ENCODE results near the gene REEP5. TPM values are rescaled to one million over a fixed set of nuclear protein-coding genes. Genes with fewer than 3 reads are reported as not detected.

Gene REEP5
- polyA plus RNA-seq, 1 of the 3 experiments (the other 2 are of a cell fraction), result 124 TPM

GRCh38 chr5:112951124-112951702, 29.2 kb upstream of the REEP5 start:
- CTCF ChIA-PET, result no interaction called here
- Histone ChIP-seq H3K4me2 (no peak overlapping the region), H3K36me3 (replicated peaks in 1 of 2; ENCODE audit: control insufficient read depth in 1 of 2, insufficient read depth in 2 of 2, low read length in 1 of 2) (no peaks in the 10 kb centered on the region), H3K4me3 (ENCODE audit: low read depth in 2 of 2, low read length in 1 of 2) (no peak overlapping the region), H2AFZ (ENCODE audit: low read depth) (no peak overlapping the region), H3K4me1 (ENCODE audit: control insufficient read depth in 1 of 2, insufficient read depth in 2 of 2, low read depth in 1 of 2, low read length in 1 of 2) (no peaks in the 10 kb centered on the region), H3K9me3 (no peaks in the 10 kb centered on the region), H3K79me2 (ENCODE audit: insufficient read depth) (no peaks in the 10 kb centered on the region), H3K27me3 (ENCODE audit: insufficient read depth) (no peaks in the 10 kb centered on the region), H3K9ac (no peak overlapping the region), H3K9me2 (no peaks in the 10 kb centered on the region), H3K27ac (ENCODE audit: low read depth in 2 of 2, low read length in 1 of 2) (no peak overlapping the region), H4K20me1 (ENCODE audit: insufficient read depth) (no peaks in the 10 kb centered on the region), H3F3A (replicated peaks; ENCODE audit: insufficient read depth) (no peaks in the 10 kb centered on the region)
- WGBS (ENCODE audit: low lambda C conversion rate), result 90% methylated on average over 12 of the region's 12 CpGs
- no peak for DNase-seq
- POLR2A ChIA-PET, result no interaction called here
- TF ChIP-seq ELF1 (IDR thresholded peaks at IDR 0.05) (no peak), ZBTB33 (IDR thresholded peaks at IDR 0.05; ENCODE audit: borderline replicate concordance, low read depth) (no peak), RCOR1 (IDR thresholded peaks at IDR 0.05; ENCODE audit: low read length) (no peak), GATA2 (CRISPR knock-in tag; IDR thresholded peaks at IDR 0.05) (no peak), POLR2AphosphoS5 (IDR thresholded peaks at IDR 0.05; ENCODE audit: low read depth, low read length) (no peak), FOSL2 (IDR thresholded peaks at IDR 0.05; ENCODE audit: borderline replicate concordance, low read depth) (no peak), RFX5 (IDR thresholded peaks at IDR 0.05; ENCODE audit: low read length) (no peak)

GRCh38 chr5:112948458-112948857, 26.4 kb upstream of the REEP5 start:
- no peaks in the 10 kb centered on the region for H3F3A ChIP-seq (replicated peaks; ENCODE audit: insufficient read depth)
- no peaks in the 10 kb centered on the region for H3K9me2 ChIP-seq
- H3K79me2 ChIP-seq (ENCODE audit: insufficient read depth), result no peaks in the 10 kb centered on the region
- H3K36me3 ChIP-seq (replicated peaks in 1 of 2; ENCODE audit: control insufficient read depth in 1 of 2, insufficient read depth in 2 of 2, low read length in 1 of 2), result no peaks in the 10 kb centered on the region
- no peak overlapping the region for H2AFZ ChIP-seq (ENCODE audit: low read depth)
- DNase-seq, result no peak
- no peak for TF ChIP-seq MAX (IDR thresholded peaks at IDR 0.05; ENCODE audit: low read depth)
- no peak for TF ChIP-seq NFIC (IDR thresholded peaks at IDR 0.05; ENCODE audit: borderline replicate concordance)
- 95% methylated on average over 1 of the region's 1 CpG for WGBS (ENCODE audit: low lambda C conversion rate)
- ChIA-PET CTCF (interaction anchor here (0.6 kb wide), 1 partner anchor 647 kb away, joined by 3 read pairs; no protein-coding TSS in a partner anchor), POLR2A (no interaction called here)
- no peak overlapping the region for H3K4me2 ChIP-seq
- no peaks in the 10 kb centered on the region for H3K9me3 ChIP-seq
- H3K4me3 ChIP-seq (ENCODE audit: low read depth in 2 of 2, low read length in 1 of 2), result no peak overlapping the region
- no peak overlapping the region for H3K27ac ChIP-seq (ENCODE audit: low read depth in 2 of 2, low read length in 1 of 2)
- H3K27me3 ChIP-seq (ENCODE audit: insufficient read depth), result no peaks in the 10 kb centered on the region
- H3K4me1 ChIP-seq (ENCODE audit: control insufficient read depth in 1 of 2, insufficient read depth in 2 of 2, low read depth in 1 of 2, low read length in 1 of 2), result no peaks in the 10 kb centered on the region
- no peaks in the 10 kb centered on the region for H4K20me1 ChIP-seq (ENCODE audit: insufficient read depth)
- H3K9ac ChIP-seq, result no peak overlapping the region

GRCh38 chr5:112940670-112941069, 18.6 kb upstream of the REEP5 start:
- Histone ChIP-seq H3K27ac (ENCODE audit: low read depth in 2 of 2, low read length in 1 of 2) (no peak overlapping the region), H3K9ac (no peak overlapping the region), H3K27me3 (ENCODE audit: insufficient read depth) (no peaks in the 10 kb centered on the region), H3K4me2 (no peak overlapping the region), H3F3A (replicated peaks; ENCODE audit: insufficient read depth) (no peaks in the 10 kb centered on the region), H3K79me2 (ENCODE audit: insufficient read depth) (no peaks in the 10 kb centered on the region), H4K20me1 (ENCODE audit: insufficient read depth) (no peaks in the 10 kb centered on the region), H3K9me3 (no peaks in the 10 kb centered on the region), H3K4me1 (ENCODE audit: control insufficient read depth in 1 of 2, insufficient read depth in 2 of 2, low read depth in 1 of 2, low read length in 1 of 2) (no peaks in the 10 kb centered on the region), H3K4me3 (ENCODE audit: low read depth in 2 of 2, low read length in 1 of 2) (no peak overlapping the region), H3K9me2 (no peaks in the 10 kb centered on the region), H3K36me3 (replicated peaks in 1 of 2; ENCODE audit: control insufficient read depth in 1 of 2, insufficient read depth in 2 of 2, low read length in 1 of 2) (no peaks in the 10 kb centered on the region), H2AFZ (ENCODE audit: low read depth) (no peak overlapping the region)
- no peak for TF ChIP-seq ELF1 (IDR thresholded peaks at IDR 0.05)
- no peak for TF ChIP-seq MXI1 (IDR thresholded peaks at IDR 0.05; ENCODE audit: low read depth, low read length)
- TF ChIP-seq PBX3 (IDR thresholded peaks at IDR 0.05), result no peak
- no peak for TF ChIP-seq FOSL2 (IDR thresholded peaks at IDR 0.05; ENCODE audit: borderline replicate concordance, low read depth)
- no peak for TF ChIP-seq NFIC (IDR thresholded peaks at IDR 0.05; ENCODE audit: borderline replicate concordance)
- no peak for TF ChIP-seq GABPA (IDR thresholded peaks at IDR 0.05; ENCODE audit: low read depth)
- ChIA-PET POLR2A (interaction anchor here (0.7 to 1.0 kb wide), 2 partner anchors 20 to 36 kb away, joined by 3 read pairs; partner anchors contain the start of gene DCP2), CTCF (interaction anchor here (1.0 kb wide), 1 partner anchor 18 kb away, joined by 4 read pairs; no protein-coding TSS in a partner anchor)
- 63% methylated on average over 2 of the region's 2 CpGs for WGBS (ENCODE audit: low lambda C conversion rate)
- no peak for DNase-seq

All from SK-N-SH (cell line).